B cell (primary cell): Measurements from ENCODE around the gene SOX8. TPM values are rescaled to one million over a fixed set of nuclear protein-coding genes. Genes with fewer than 3 reads are reported as not detected.

ENCODE experiments used
- ATAC-seq: fragments of 200-7000 bp; cut with Tn5 transposase; one replicate; pipeline ENCODE4 v1.10.0; 2021; ENCODE audit warnings: low read depth, mild to moderate bottlenecking, moderate number of reproducible peaks, moderate library complexity
- CTCF ChIA-PET: fragments of 350-600 bp; sonication (Branson Sonifier 250); formaldehyde crosslinking; loops from one replicate; lab custom pipeline; 2021; ENCODE audit warnings: antibody characterized with exemption, inconsistent platforms; lab: Charles Lee
- POLR2A ChIA-PET: fragments of 350-600 bp; sonication (Branson Sonifier 250); formaldehyde crosslinking; loops from one replicate; lab custom pipeline; 2021; ENCODE audit warnings: antibody characterized with exemption; lab: Charles Lee
- DNase-seq: peaks from one replicate; pipeline ENCODE4 v3.0.0; 2013
- H2AFZ ChIP-seq: 2 replicates; pipeline ENCODE4 v1.6.1; 2012; ENCODE audit warnings: mild to moderate bottlenecking, low read depth, low read length; ENCODE audit not compliant: insufficient read depth, poor library complexity, severe bottlenecking
- H3K27ac ChIP-seq, 2 donors: 1 replicate in 1 of 2; 2 replicates in 1 of 2; pipeline ENCODE4 v1.5.1; 2012 to 2013; ENCODE audit warnings: low read length in 2 of 2, mild to moderate bottlenecking in 2 of 2, moderate library complexity in 1 of 2
- H3K27me3 ChIP-seq, 4 experiments: fragments of 200-600 bp in 1 of 4; sonication (generic) in 1 of 4; replicated peaks in 1 of 4; 1 replicate in 2 of 4; 2 replicates in 2 of 4; pipeline versions ENCODE4 v1.6.1 to v1.7.0; 2013 to 2016; ENCODE audit warnings: low read length in 3 of 4, mild to moderate bottlenecking in 2 of 4, mixed read lengths in 1 of 4, moderate library complexity in 1 of 4; ENCODE audit not compliant: insufficient read depth in 4 of 4, control insufficient read depth in 3 of 4; ENCODE audit errors: control extremely low read depth in 1 of 4
- H3K36me3 ChIP-seq, 2 experiments: replicated peaks in 1 of 2; 1 replicate in 1 of 2; 2 replicates in 1 of 2; pipeline versions ENCODE4 v1.6.1 to v1.7.1; 2013; ENCODE audit warnings: low read length in 1 of 2; ENCODE audit not compliant: insufficient read depth in 2 of 2, control insufficient read depth in 1 of 2; ENCODE audit errors: control extremely low read depth in 1 of 2, extremely low read depth in 1 of 2
- H3K4me1 ChIP-seq, 2 donors: fragments of 200-600 bp in 1 of 2; sonication (generic) in 1 of 2; 1 replicate in 1 of 2; 2 replicates in 1 of 2; pipeline versions ENCODE4 v1.5.1 to v1.6.1; 2013 to 2017; ENCODE audit warnings: low read length in 2 of 2; ENCODE audit not compliant: control insufficient read depth in 2 of 2, insufficient read depth in 2 of 2
- H3K4me2 ChIP-seq: replicated peaks from 2 replicates; pipeline ENCODE3; 2012; ENCODE audit warnings: mild to moderate bottlenecking, low read depth, low read length; ENCODE audit not compliant: poor library complexity, severe bottlenecking
- H3K4me3 ChIP-seq, 5 experiments: fragments of 200-600 bp in 1 of 5; sonication (generic) in 1 of 5; 1 replicate in 3 of 5; 2 replicates in 2 of 5; pipeline versions ENCODE4 v1.5.1 to v1.7.0; 2011 to 2016; ENCODE audit warnings: low read length in 4 of 5, mild to moderate bottlenecking in 4 of 5, low read depth in 2 of 5, control low read depth in 1 of 5, moderate library complexity in 1 of 5; ENCODE audit not compliant: insufficient read depth in 1 of 5; ENCODE audit errors: control extremely low read depth in 1 of 5, extremely low read depth in 1 of 5
- H3K79me2 ChIP-seq: fragments of 200-600 bp; sonication (generic); one replicate; pipeline ENCODE4 v1.6.0; 2016; ENCODE audit warnings: low read length; ENCODE audit not compliant: control insufficient read depth, insufficient read depth
- H3K9ac ChIP-seq: fragments of 200-600 bp; sonication (generic); 2 replicates; pipeline ENCODE4 v1.6.1; 2017; ENCODE audit warnings: mild to moderate bottlenecking, low read length, moderate library complexity
- H3K9me3 ChIP-seq, 3 donors: one replicate each; pipeline versions ENCODE4 v1.6.1 to v1.7.1; 2013; ENCODE audit warnings: low read length in 2 of 3; ENCODE audit not compliant: control insufficient read depth in 2 of 3, insufficient read depth in 1 of 3; ENCODE audit errors: control extremely low read depth in 1 of 3
- H4K20me1 ChIP-seq: 2 replicates; pipeline ENCODE4 v1.6.0; 2012; ENCODE audit warnings: mild to moderate bottlenecking, low read length; ENCODE audit not compliant: insufficient read depth, control insufficient read depth, poor library complexity, severe bottlenecking
- H3K27ac Mint-ChIP-seq: one replicate; pipeline ENCODE4 v1.8.0; 2021; ENCODE audit warnings: mixed read lengths
- H3K27me3 Mint-ChIP-seq: one replicate; pipeline ENCODE4 v1.8.0; 2021; ENCODE audit warnings: mixed read lengths
- H3K4me1 Mint-ChIP-seq: one replicate; pipeline ENCODE4 v1.8.0; 2021; ENCODE audit warnings: mixed read lengths
- H3K4me3 Mint-ChIP-seq: one replicate; pipeline ENCODE4 v1.8.0; 2021; ENCODE audit warnings: mixed read lengths
- H3K9me3 Mint-ChIP-seq: one replicate; pipeline ENCODE4 v1.8.0; 2022; ENCODE audit warnings: mixed read lengths; ENCODE audit not compliant: insufficient read depth
- CTCF ChIP-seq: fragments of 200-600 bp; IDR thresholded peaks from one replicate; pipeline ENCODE4 v1.8.0; 2022; ENCODE audit warnings: antibody characterized with exemption, mild to moderate bottlenecking
- EZH2 ChIP-seq: IDR thresholded peaks from 2 replicates; pipeline ENCODE4 v1.6.1; 2012; ENCODE audit warnings: borderline replicate concordance, low read depth, mild to moderate bottlenecking, moderate library complexity, low read length; ENCODE audit not compliant: insufficient read depth, poor library complexity, severe bottlenecking
- WGBS: methylation state at CpG from one replicate; pipeline ENCODE4 v1.1.5; 2013; ENCODE audit warnings: missing lambda C conversion rate; ENCODE audit not compliant: insufficient coverage; 5-methylcytosine and 5-hydroxymethylcytosine counted together
- intact Hi-C: fragments of 100-400 bp; cut with micrococcal nuclease; formaldehyde crosslinking; loops from one replicate; pipeline ENCODE4 v1.10.0; 2022
- polyA plus RNA-seq: library from polyadenylated mRNA; depleted of rRNA; stranded (reverse); fragments of >200 nt; gene quantifications from 2 replicates; pipeline ENCODE4 v1.2.3, GENCODE V29; 2012
- total RNA-seq, 2 donors: library from RNA; stranded (reverse); fragments of 120-200 nt in 1 of 2; gene quantifications; 1 replicate in 1 of 2; 2 replicates in 1 of 2; pipeline versions ENCODE4 v1.2.3 to v1.2.4, GENCODE V29; 2013 to 2022

Gene SOX8
- total and polyA plus RNA-seq, 2 donors (not counting 1 experiment from before 2014, with no cell fraction given), result 0.03 to 1.2 TPM

DNA sequence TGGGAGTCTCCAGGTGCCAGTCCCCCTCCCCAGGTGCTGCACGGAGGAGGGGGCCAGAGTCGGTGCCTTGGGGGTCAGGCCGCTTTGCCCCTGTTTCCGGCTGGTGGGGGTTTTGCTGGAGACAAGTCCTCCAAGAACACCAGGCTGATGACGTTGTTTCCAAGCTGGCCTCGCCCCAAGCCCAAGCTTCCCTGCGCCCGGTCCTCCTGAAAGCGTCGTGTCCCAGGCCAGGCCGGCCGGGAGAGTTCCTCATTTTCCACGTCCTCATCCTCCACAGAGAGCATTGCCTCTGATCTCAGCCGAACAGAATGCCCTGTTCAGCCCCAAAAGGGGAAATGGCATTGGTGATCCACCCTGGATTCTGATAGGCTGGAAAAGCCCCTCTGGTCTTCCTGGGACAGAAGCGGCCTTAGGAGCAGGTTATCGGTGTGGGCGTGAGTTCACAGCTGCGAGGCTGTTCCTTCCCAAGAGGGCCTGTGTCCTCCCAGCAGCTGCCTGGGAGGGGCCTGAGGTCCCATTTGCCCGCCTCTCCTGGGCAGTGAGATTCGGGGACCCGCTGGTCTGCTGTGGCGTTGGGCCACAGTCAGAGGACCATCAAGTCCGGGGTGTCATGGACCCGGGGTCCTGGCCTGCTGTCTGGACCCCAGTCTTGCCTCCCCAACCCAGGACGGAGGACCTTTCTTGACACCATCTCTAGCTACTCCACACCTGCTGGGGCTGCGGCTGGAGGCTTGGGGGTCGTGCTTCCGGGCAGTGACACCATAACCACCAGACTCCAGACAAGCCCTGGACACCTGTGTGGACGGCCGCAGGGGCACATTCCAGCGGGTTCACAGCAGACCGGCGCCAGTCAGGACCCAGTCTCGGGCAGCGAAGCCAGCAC is 7.1 kb downstream of the SOX8 start:
- Histone ChIP-seq H3K4me1 (no peaks in the 10 kb centered on the region), H3K4me3 (no peak overlapping the region), H2AFZ (no peak overlapping the region), H3K79me2 (no peaks in the 10 kb centered on the region), H3K9me3 (peaks cover 0 to 19% (median 0%) of the 10 kb centered on the region in 3 donors), H3K36me3 (no peaks in the 10 kb centered on the region), H3K9ac (no peak overlapping the region), H4K20me1 (no peaks in the 10 kb centered on the region), H3K27ac (no peak overlapping the region), H3K27me3 (peaks cover 0 to 10% (median 0%) of the 10 kb centered on the region in 4 experiments), H3K4me2 (no peak overlapping the region)
- 76% methylated on average over 33 of the region's 35 CpGs for WGBS
- Mint-ChIP-seq H3K27me3 (no peaks in the 10 kb centered on the region), H3K4me1 (no peaks in the 10 kb centered on the region), H3K4me3 (no peak overlapping the region), H3K9me3 (no peaks in the 10 kb centered on the region), H3K27ac (no peak overlapping the region)
- DNase-seq, result no peak
- ChIA-PET CTCF (no interaction called here), POLR2A (no interaction called here)
- intact Hi-C loops, result no loop called here
- ATAC-seq, result no peak
- no peak for TF ChIP-seq EZH2

DNA sequence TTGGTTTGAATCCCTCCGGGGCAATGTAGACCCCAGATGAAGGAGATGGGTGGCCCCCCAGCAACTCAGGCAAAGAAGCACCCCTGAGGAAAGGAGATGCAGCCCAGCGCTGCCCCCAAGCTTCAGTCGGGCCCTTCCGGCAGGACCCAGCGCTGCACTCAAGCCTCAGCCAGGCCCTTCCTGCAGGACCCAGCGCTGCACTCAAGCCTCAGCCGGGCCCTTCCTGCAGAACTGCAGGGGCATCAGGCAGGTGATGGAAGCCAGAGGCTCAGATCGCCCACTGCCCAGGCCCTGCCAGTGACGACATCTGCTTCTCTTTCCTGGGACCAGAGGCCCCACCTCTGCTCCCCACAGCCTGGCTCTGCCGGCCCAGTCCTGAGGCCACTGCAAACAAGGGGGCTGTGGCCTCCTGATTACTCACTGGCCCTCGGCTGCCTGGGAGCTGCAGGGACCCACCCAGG is 7.8 kb downstream of the SOX8 start:
- H3K4me1 Mint-ChIP-seq, result no peaks in the 10 kb centered on the region
- no peaks in the 10 kb centered on the region for H3K9me3 Mint-ChIP-seq
- no peak overlapping the region for H3K27ac ChIP-seq
- H3K4me2 ChIP-seq, result no peak overlapping the region
- ChIA-PET CTCF (no interaction called here), POLR2A (no interaction called here)
- no peaks in the 10 kb centered on the region for H4K20me1 ChIP-seq
- no peaks in the 10 kb centered on the region for H3K36me3 ChIP-seq
- no peaks in the 10 kb centered on the region for H3K4me1 ChIP-seq
- H3K27me3 ChIP-seq, result peaks cover 0 to 7% (median 0%) of the 10 kb centered on the region in 4 experiments
- intact Hi-C loops, result no loop called here
- no peak overlapping the region for H3K4me3 ChIP-seq
- H3K4me3 Mint-ChIP-seq, result no peak overlapping the region
- DNase-seq (no peak), ATAC-seq (no peak)
- TF ChIP-seq EZH2 (no peak), CTCF (no peak)
- no peaks in the 10 kb centered on the region for H3K79me2 ChIP-seq
- H3K9me3 ChIP-seq, result peaks cover 0 to 24% (median under 1%) of the 10 kb centered on the region in 3 donors
- no peak overlapping the region for H2AFZ ChIP-seq
- no peak overlapping the region for H3K27ac Mint-ChIP-seq
- WGBS, result over 99% methylated on average over 11 of the region's 11 CpGs
- H3K9ac ChIP-seq, result no peak overlapping the region
- H3K27me3 Mint-ChIP-seq, result no peaks in the 10 kb centered on the region
